Measurements from ENCODE around the gene NCK1.

NCK1 gene

GRCh38 chr3:136840252-136840651 is 21.8 kb upstream of the NCK1 start:
- DNase-seq (ENCODE audit: low read depth, low spot score), result no peak
- no peak overlapping the region for H3K4me3 ChIP-seq (ENCODE audit: low read depth, low read length)
- TF ChIP-seq CTCF (IDR thresholded peaks at IDR 0.05; ENCODE audit: low read depth, low read length), result no peak
- in situ Hi-C loops (cut with HindIII; ENCODE audit: low sequenced_read_pairs), result no loop called here

- in situ Hi-C loops (cut with HindIII; ENCODE audit: low sequenced_read_pairs), result no loop called here
- DNase-seq (ENCODE audit: low read depth, low spot score), result no peak
- TF ChIP-seq CTCF (IDR thresholded peaks at IDR 0.05; ENCODE audit: low read depth, low read length), result no peak
- H3K4me3 ChIP-seq (ENCODE audit: low read depth, low read length), result no peak overlapping the region
These were observed 19.7 kb upstream of the NCK1 start for GRCh38 chr3:136842294-136842693.

- no peak for DNase-seq (ENCODE audit: low read depth, low spot score)
- no peak overlapping the region for H3K4me3 ChIP-seq (ENCODE audit: low read depth, low read length)
- in situ Hi-C loops (cut with HindIII; ENCODE audit: low sequenced_read_pairs), result no loop called here
- TF ChIP-seq CTCF (IDR thresholded peaks at IDR 0.05; ENCODE audit: low read depth, low read length), result no peak
These were observed 17.3 kb upstream of the NCK1 start for GRCh38 chr3:136844724-136845123.

- H3K4me3 ChIP-seq (ENCODE audit: low read depth, low read length), result no peak overlapping the region
- in situ Hi-C loops (cut with HindIII; ENCODE audit: low sequenced_read_pairs), result no loop called here
- TF ChIP-seq CTCF (IDR thresholded peaks at IDR 0.05; ENCODE audit: low read depth, low read length), result no peak
- no peak for DNase-seq (ENCODE audit: low read depth, low spot score)
These were observed 9.8 kb upstream of the NCK1 start for GRCh38 chr3:136852180-136852579.

- in situ Hi-C loops (cut with HindIII; ENCODE audit: low sequenced_read_pairs), result no loop called here
- TF ChIP-seq CTCF (IDR thresholded peaks at IDR 0.05; ENCODE audit: low read depth, low read length), result no peak
- no peak overlapping the region for H3K4me3 ChIP-seq (ENCODE audit: low read depth, low read length)
- DNase-seq (ENCODE audit: low read depth, low spot score), result no peak
These were observed 5.3 kb upstream of the NCK1 start for GRCh38 chr3:136856665-136857064.

GRCh38 chr3:136858381-136858780 is 3.6 kb upstream of the NCK1 start:
- in situ Hi-C loops (cut with HindIII; ENCODE audit: low sequenced_read_pairs), result no loop called here
- TF ChIP-seq CTCF (IDR thresholded peaks at IDR 0.05; ENCODE audit: low read depth, low read length), result no peak
- H3K4me3 ChIP-seq (ENCODE audit: low read depth, low read length), result no peak overlapping the region
- no peak for DNase-seq (ENCODE audit: low read depth, low spot score)

GRCh38 chr3:136860541-136860940 is 1.5 kb upstream of the NCK1 start:
- in situ Hi-C loops (cut with HindIII; ENCODE audit: low sequenced_read_pairs), result no loop called here
- peak; percentile 52 for DNase-seq (ENCODE audit: low read depth, low spot score)
- H3K4me3 ChIP-seq (ENCODE audit: low read depth, low read length), result peak overlapping the region; percentile 82
- no peak for TF ChIP-seq CTCF (IDR thresholded peaks at IDR 0.05; ENCODE audit: low read depth, low read length)
